HG03025 (cell line): ENCODE measurements around the gene TMCO5A.
"Not testable (repeated sequence)": the region's sequence is repeated elsewhere in the genome, so short reads cannot be mapped to it uniquely, and the experiment has no call there.

Source experiments
- ATAC-seq: cut with Tn5 transposase; IDR thresholded peaks from one replicate; pipeline ENCODE4 v1.9.1; 2021; ENCODE audit warnings: mild to moderate bottlenecking, moderate library complexity; ENCODE audit not compliant: unreplicated experiment, low FRiP score

The TMCO5A gene

GRCh38 chr15:37934340-37934739, at the start of gene TMCO5A:
TMCO5A (plus strand) TSS chr15:37934640; CDS start chr15:37936324, 1,684 bp downstream.
- no peak for ATAC-seq

- ATAC-seq, result no peak
Observed at GRCh38 chr15:37885651-37886050, 48.8 kb upstream of the TMCO5A start.

- no peak for ATAC-seq
Observed at GRCh38 chr15:37888356-37888755, 46.1 kb upstream of the TMCO5A start.

- ATAC-seq, result no peak
Observed at GRCh38 chr15:37891766-37892368, 42.6 kb upstream of the TMCO5A start.

DNA sequence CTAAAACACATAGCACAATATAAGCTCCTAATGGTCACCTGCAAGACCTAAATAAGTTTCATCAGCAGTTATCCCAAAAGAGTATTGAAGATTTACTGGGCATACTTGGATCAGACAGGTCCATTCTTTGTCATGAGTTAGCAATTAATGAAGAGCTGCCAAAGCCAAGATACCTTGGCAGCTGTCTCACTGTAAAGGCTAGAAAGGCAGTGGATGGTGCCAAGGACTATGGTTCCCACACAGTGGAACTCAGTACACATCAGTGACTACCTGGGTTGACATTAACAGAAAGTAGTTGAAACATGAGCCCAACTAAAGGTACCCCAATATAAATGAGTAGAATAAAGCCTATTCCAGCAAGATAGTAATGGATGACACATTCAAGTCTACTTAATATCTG, 41.1 kb upstream of the TMCO5A start:
- ATAC-seq, result no peak

DNA sequence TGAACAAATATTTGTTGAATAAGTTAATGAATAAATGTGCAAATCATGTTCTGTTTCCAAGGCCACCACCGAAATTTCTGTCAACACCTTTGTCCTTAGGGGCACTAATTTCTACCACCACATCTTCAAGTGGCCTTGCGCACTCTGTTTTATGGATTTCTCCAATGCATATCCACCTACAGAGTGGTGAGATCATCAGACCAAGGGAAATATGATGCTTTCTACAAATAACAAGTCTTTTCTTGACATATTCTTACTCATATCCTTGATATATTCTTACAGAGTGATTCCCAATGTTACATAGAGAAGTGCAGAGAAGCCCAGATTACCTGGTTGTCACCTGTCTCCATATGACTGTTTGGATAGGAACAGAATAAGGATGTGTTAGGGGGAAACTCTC, 36.1 kb upstream of the TMCO5A start:
- no peak for ATAC-seq

DNA sequence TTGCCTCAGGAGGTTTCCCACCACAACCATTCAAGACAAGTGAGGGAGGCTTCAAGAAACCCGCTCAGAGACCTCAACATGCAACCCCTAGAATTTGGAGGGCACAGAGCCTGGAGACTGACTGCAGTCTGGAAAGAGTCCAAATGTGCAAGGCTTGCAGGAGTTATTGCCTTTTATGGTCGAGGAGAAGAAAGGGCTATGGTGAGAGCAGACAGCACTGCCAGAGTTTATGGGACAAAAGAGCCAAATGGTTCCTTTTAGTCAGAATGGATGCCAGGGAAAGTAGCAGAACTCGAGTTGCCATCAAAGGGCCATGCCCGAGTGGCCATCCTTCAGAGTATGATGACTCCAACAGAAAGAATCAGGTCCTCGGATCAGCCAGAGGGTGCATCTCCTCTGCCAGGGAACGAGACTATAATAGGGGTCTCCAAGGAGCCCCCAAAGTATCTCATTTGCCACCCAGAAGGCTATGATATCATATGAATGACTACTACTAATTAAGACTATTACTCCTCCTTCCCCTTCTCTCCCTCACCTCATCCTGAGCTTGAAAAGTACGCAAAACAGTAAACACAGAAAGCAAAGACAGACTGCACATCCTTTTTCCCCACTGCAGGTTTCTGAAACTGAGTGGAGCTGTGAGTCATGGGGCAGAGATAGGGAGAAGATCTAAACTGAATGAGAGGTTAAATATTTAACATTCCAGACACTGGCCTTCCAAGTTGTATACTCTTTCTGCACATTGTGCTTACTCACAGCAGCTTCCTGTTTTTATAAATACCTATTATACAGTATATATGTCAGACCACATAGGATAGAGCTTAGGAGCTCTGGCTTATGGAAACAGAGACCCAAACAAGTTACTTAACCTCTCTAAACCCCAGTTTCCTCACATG, 33.9 kb upstream of the TMCO5A start:
- no peak for ATAC-seq

- ATAC-seq, result no peak
Observed at GRCh38 chr15:37902126-37902525, 32.3 kb upstream of the TMCO5A start.

GRCh38 chr15:37903919-37904625, 30.4 kb upstream of the TMCO5A start:
- ATAC-seq, result no peak

DNA sequence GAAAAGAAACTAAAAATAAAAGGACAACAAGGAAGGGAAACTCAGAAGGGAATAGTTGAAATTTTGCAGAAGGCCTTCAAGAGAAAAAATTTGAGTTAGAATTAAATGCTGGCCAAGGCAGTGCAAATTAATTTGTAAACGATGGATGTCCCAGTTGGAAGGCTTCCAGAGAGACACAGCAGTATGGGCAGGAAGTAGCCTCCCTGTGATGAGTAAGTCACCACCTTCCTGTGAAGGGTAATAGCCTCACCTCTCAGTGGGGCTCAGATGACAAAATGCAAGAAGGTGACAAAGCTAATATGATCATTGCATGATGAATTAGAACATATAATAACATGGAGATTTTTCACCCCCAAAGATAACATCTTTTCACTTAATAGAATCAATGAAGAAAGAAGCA, 27.3 kb upstream of the TMCO5A start:
- ATAC-seq, result no peak

- no peak for ATAC-seq
Observed at GRCh38 chr15:37921527-37922385, 12.7 kb upstream of the TMCO5A start.

DNA sequence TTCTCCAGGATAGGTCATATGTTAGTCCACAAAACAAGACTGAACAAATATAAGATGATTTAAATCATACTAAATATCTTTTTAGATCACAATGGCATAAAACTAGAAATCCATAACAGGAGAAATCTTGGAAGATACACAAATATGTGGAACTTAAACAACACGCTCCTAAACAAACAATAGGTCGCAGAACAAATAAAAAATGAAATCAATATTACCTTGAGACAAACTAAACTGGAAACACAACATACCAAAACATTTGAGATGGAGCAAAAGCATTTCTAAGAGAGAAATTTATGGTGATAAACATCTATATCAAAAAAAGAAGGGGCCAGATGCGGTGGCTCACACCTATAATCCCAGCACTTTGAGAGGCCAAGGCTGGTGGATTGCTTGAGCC, 8.3 kb upstream of the TMCO5A start:
- no peak for ATAC-seq

DNA sequence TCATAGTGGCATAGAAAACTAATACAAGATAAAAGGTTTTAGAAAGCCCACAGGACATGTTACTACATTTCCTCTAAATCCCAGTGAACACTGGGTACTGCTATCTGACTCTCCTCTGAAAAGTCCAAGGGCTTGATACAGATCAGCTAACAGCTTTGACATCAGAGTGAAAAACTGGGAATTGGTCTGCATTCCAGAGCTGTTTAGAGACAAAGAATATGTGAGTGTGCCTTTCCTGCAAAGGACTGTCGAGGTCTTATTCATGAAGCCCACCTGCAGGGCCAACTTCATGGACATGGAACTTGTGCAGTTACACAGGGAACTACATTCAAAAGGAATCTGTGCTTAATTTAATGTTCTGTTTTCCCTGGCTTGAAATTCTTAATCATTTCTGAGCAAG, 5.2 kb upstream of the TMCO5A start:
- no peak for ATAC-seq

GRCh38 chr15:37931321-37931720, 3.1 kb upstream of the TMCO5A start:
- ATAC-seq, result no peak

DNA sequence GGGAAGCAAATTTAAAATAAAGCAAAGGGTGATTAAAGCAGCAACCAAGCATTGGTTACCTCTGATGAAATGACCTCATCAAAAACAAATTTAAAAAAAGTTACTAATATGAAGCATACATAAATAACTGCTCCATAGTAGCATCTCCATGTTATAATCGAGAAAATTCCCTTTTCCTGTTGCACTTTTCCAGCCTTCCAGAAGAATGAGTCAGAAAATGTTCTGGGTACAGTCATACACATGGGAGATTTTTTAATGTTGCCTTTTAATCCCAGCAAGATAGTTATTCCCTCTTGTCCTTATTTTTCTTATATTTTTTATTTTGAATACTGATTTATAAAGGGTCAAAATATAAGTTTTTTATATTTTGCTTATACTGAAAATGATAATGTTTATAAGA, 2.6 kb upstream of the TMCO5A start:
- ATAC-seq, result no peak

- no peak for ATAC-seq
Observed at GRCh38 chr15:37932549-37932948, 1.9 kb upstream of the TMCO5A start.

DNA sequence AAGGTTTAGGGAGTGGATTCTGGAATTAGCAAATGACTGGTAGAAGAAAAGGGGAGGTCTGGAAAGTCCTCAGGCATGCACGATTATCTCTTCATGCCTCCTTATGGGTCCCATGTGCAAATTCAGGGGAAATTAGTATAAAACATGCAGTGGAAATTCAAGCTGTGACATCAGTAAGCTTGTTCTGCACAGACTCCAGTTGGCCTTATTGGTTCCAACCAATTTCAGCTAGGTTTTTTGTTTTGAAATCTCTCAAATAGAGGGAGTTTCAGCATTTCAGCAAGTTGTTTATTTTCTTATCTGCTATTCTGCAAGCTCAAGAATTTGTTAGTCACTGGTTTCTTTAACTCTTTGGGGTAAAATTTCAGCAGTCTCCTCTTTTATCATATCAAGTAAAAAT, 774 bp upstream of the TMCO5A start:
- no peak for ATAC-seq

DNA sequence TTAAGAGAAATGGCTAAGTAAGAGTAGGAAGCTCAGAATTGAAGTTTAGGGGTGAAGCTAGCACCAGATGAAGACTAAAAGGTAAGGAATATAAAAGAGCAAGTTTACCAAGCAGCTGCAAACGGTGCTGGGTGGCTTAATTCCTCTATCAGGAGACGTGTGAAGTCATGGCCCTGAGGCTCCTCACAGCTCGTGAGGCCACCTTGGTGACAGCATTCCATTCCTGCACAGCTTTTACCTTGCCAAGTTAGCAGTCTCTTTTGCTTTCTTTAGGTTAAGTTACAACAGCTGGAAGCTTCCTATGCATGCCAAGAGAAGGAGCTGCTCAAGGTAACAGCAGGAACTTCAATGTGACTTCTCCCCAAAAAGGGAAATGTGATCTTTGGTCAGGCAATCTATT, 6.4 kb downstream of the TMCO5A start:
- no peak for ATAC-seq

DNA sequence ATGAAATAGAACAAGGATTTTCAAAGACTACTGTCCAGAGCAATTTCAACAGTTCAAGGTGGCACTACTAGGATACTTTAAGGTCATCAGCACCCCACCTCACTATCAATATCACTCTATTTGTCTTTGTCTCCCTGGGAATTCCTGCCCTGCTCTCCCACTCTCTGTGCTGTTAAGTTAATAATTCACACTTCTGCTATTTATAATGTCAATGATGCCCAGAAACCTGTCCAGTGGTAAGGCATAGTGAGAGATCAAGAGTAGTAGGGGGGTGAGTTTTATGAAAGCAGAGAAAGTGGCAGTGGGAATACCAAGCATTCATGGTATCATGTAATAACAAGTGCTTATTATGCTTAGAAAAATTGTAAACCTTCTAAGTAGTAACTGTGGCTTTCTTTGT, 7.3 kb downstream of the TMCO5A start:
- no peak for ATAC-seq

DNA sequence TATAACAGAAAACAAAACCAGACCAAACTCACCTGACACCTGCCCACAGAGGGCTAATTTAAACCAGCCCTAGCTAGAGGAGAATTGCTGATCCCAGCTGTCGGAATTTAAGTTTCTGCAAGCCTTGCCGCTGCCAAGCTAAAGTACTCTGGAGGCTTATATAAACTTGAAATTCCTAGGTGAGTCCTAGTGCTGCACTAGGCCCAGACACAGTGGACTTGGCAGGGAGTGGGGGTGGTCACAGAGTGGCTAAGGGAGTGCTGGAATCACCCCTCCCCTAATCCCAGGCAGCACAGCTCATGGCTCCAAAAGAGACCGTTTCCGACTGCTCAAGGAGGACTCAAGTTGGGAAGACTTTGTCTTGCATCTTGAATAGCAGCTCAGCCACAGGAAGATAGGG, 17.6 kb downstream of the TMCO5A start:
- no peak for ATAC-seq

DNA sequence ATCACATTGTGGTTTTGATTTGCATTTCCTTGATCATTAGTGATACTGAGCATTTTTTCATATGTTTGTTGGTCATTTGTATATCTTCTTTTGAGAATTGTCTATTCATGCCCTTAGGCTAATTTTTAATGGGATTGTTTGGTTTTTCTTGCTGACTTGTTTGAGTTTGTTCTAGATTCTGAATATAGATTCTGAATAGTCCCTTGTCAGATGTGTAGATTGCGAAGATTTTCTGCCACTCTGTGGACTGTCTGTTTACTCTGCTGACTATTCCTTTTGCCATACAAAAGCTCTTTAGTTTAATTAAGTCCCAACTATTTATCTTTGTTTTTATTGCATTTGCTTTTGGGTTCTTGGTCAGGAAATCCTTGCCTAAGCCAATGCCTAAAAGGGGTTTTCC, 26.3 kb downstream of the TMCO5A start:
- not testable (repeated sequence) for ATAC-seq
